ENCODE data around the gene LYPD8.
"Not testable (repeated sequence)": the region's sequence is repeated elsewhere in the genome, so short reads cannot be mapped to it uniquely, and the experiment has no call there.

Gene LYPD8, protein sequence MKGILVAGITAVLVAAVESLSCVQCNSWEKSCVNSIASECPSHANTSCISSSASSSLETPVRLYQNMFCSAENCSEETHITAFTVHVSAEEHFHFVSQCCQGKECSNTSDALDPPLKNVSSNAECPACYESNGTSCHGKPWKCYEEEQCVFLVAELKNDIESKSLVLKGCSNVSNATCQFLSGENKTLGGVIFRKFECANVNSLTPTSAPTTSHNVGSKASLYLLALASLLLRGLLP

GRCh38 chr1:248755517-248755916 is at the start of gene LYPD8:
Gene LYPD8, minus strand, starts transcription at chr1:248755759. Its CDS starts 4,678 bp downstream, at chr1:248751081.
- DNase-seq: no peak

DNA sequence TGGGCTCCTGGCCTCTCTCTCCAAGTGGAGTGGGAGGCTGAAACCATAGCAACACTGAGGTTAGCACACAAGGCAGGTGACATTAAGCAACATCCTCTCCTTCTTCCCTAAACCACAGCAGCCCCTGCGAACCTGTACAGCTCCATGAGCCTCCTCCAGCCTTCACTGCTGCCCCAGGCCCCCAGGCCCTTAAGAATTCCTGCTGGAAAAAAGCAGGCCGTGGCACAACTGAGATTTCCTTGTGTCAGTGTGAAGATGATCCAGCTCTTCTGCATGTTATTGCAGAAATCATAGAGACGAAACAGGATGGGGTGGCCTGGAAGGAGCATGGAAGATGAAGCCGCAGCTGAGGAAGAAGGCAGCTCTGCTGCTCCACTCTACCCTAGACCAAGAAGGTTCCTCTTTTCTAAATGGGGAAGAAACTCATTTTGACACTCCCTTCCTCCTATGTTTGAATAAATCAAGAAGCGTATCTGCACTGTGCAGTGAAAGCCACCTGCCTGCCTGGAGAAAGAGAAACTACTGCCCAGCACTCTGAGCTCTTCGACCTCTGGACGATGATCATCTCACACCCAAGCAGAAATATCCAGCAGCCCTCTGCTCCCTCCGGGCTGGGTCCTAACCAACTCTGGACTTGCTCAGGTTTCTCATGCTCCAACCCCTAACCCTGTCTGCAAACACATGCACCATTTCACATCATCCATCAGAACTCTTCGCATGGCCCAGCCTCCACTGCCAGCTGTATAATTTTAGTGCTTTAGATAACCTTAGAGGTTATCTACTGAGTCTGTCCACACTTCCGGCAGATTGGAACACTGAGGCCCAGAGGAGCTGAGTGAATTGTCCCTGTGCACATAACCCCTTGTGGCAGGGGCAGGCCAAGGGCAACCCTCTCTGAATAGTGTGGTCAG is 49.5 kb upstream of the LYPD8 start:
- no peak for DNase-seq

GRCh38 chr1:248803501-248803900 is 47.9 kb upstream of the LYPD8 start:
- not testable (repeated sequence) for DNase-seq

DNA sequence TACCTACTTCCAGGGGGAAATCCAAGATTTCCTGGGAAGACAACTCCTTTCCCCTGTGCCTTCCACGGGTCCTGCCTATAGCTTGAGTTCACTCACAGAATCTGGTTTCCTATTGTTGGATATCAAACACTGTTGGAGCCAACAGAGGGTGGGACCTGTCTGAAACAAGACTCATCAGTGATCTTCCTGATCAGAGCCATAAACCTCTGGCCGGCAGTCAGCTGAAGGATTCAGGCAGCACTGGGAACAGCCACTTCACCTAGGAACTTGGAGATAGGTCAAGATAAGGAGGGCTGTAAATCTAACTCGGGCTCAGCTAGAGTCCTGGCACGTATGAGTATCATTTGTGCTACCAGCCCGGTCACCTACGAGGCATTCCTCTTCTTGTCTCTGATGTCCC is 46.9 kb upstream of the LYPD8 start:
- no peak for DNase-seq

DNA sequence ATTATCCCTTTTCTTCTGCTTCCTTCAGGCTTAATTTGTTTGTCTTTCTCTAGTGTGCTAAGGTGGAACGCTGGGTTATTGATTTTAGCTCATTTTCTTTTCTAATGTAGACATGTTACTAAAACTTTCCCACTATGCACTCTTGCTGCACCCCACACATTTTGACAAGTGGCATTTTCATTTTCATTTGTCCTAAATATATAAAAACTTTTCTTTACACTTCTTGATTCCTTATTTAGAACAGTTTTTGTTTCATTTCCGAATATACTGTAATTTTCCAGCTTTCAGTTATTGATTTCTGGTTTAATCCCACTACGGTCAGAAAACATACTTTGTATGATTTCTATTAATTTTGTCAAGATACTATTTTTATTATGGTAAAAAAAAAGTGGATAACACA is 44.9 kb upstream of the LYPD8 start:
- DNase-seq: no peak

DNA sequence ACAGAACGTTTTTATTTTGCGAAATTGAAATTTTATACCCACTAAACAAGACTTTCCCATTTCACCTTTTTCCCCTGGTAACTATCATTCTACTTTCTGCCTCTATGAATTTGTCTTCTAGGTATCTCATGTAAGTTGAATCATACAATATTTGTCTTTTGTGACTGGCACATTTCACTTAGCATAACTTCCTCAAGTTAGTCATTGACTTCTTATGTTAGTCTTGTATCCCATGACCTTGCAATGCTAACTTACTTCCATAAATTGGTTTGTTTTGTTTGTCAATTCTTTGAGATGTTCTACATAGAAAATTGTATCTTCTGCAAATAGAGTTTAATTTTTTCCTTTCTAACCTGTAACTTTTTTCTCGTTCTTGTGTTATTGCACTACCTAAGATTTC is 43.2 kb upstream of the LYPD8 start:
- no peak for DNase-seq

DNA sequence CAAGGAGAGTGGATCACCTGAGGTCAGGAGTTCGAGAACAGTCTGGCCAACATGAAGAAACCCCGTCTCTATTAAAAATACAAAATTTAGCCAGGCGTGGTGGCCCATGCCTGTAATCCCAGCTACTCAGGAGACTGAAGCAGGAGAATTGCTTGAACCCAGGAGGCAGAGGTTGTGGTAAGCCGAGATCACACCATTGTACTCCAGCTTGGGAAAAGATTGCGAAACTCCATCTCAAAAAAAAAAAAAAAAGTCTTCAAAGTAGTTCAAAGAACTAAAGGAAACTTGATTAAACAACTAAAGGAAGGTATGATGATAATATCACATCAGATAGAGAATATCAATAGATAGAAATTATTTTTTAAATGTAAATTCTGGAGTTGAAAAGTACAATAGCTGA is 39.1 kb upstream of the LYPD8 start:
- not testable (repeated sequence) for DNase-seq

GRCh38 chr1:248793592-248793991 is 38.0 kb upstream of the LYPD8 start:
- no peak for DNase-seq

DNA sequence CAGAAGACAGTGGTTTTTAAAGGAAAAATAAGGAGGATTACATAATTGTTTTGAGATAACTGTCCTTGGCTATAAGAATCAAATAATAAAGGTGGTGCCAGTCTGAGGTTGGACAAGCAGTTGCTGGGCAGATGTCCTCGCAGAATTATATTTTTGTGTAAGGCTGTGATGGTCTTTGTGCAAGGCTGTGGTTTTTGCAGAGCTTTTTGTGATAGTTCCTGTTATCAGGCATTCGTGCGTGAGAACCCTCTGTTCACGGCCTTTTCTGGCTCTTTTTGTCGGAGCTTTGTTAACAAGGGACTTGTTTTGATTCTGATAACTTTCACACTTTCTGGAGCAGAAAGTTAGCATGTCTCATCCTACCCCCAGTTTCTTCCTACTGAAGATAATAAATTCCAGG is 36.8 kb upstream of the LYPD8 start:
- DNase-seq: no peak

- DNase-seq: no peak
Observed at GRCh38 chr1:248791010-248791409, 35.5 kb upstream of the LYPD8 start.

- DNase-seq: no peak
Observed at GRCh38 chr1:248790456-248790855, 34.9 kb upstream of the LYPD8 start.

- DNase-seq: not testable (repeated sequence)
Observed at GRCh38 chr1:248789337-248789736, 33.8 kb upstream of the LYPD8 start.

DNA sequence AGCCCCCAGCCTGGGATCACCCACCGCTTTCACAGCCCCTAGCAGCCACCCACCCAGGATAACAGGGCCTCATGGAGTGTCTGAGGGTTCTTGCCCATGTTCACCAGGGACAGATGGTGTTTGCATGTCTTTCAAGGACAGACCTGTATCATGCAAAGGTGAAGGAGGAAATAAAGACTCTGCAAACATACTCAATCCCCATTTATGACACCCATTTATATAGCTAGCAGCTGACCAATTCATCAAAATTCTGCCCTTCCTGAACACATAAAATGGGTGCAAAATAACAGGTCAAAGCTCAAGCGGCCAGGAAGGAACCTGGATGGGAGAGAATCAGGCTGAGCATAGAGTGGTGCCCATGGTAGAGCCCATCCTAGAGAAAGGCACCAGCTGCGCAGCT is 32.8 kb upstream of the LYPD8 start:
- DNase-seq: no peak

- no peak for DNase-seq
Observed at GRCh38 chr1:248787430-248787829, 31.9 kb upstream of the LYPD8 start.

- DNase-seq: no peak
Observed at GRCh38 chr1:248786156-248786555, 30.6 kb upstream of the LYPD8 start.

DNA sequence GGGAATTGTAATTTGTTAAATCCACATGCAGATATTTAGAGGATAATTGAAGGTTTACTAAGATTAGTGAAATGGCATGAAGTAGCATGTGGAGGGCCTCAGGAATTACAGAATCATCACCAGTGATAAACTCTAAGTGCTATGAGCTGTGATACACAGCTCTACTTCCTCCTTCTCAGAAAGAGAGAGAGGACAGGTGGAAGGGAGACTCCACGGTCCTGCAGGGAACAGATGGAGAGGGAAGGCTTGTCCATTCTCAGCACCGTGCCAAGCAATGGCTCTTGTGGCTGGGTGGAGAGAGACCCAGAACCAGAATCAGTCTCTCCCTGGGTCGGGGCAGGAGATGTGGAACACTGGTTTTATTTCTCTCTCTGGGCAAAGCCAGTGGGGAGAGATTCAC is 27.8 kb upstream of the LYPD8 start:
- no peak for DNase-seq

GRCh38 chr1:248782416-248783141 is 27.0 kb upstream of the LYPD8 start:
- DNase-seq: no peak

DNA sequence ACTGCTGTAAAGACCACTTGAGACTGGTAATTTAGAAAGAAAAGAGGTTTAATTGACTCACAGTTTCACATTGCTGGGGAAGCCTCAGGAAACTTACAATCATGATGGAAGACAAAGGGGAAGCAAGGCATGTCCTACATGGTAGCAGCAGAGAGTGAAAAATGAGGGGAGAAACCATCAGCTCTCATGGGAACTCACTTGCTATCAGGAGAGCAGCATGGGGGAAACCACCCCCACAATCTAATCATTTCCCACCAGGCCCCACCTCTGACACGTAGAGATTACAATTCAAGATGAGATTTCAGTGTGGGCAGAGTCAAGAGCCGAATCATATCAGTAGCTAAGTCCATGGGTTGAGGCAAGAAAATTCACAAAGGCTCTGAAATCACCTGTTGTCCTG is 23.8 kb upstream of the LYPD8 start:
- no peak for DNase-seq

GRCh38 chr1:248778906-248779305 is 23.3 kb upstream of the LYPD8 start:
- DNase-seq: no peak

DNA sequence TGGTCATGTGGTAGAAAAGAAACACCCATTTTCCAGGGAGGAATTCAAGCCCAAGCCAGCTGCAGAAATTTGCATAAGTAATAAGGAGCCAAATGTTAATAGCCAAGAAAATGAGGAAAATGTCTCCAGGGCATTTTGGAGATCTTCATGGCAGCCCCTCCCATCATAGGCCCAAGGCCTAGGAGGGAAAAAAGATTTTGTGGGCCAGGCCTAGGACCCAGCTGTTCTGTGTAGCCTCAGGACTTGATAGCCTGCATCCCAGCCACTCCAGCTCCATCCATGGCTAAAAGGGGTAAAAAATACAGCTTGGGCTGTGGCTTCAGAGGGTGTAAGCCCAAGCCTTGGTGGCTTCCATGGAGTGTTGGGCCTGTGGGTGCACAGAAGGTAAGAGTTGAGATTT is 21.4 kb upstream of the LYPD8 start:
- no peak for DNase-seq

GRCh38 chr1:248775441-248775840 is 19.9 kb upstream of the LYPD8 start:
- DNase-seq: no peak

GRCh38 chr1:248759644-248760043 is 4.1 kb upstream of the LYPD8 start:
- no peak for DNase-seq

GRCh38 chr1:248758352-248758751 is 2.8 kb upstream of the LYPD8 start:
- DNase-seq: no peak

DNA sequence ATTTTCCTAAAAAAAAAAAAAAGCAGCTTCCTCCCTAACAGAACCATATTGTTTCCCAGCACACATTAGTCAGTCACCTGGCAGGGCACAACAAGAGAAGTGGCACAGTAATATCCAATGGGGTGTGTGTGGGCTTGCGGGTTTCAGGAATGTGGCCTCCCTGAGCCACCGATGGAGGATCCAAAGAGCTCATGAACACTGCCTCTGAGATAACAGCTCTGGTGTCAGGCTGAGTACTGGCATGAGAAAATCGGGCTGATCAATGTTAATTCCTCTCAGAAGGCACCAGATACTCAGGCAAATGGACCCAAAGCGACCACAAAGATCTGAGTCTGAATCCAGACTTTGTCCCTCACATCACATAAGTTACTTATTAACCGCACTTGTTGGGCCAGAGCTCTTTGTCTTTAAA is 2.2 kb upstream of the LYPD8 start:
- no peak for DNase-seq
